Activated B cell treated with CpG ODN at 0.5 μM for 24 hours (primary cell): Measurements from ENCODE around the gene STN1. TPM values are rescaled to one million over a fixed set of nuclear protein-coding genes. Genes with fewer than 3 reads are reported as not detected.
A peak's percentile ranks its signal among the peaks of the same experiment; 100 is the strongest.

Experiments used
- ATAC-seq: fragments of 200-7000 bp; cut with Tn5 transposase; one replicate; pipeline ENCODE4 v1.10.0; 2021; ENCODE audit warnings: low read depth, mild to moderate bottlenecking, moderate library complexity
- CTCF ChIA-PET: fragments of 350-600 bp; sonication (Branson Sonifier 250); formaldehyde crosslinking; loops from one replicate; lab custom pipeline; 2021; ENCODE audit warnings: antibody characterized with exemption; lab: Charles Lee
- POLR2A ChIA-PET: fragments of 350-600 bp; sonication (Branson Sonifier 250); formaldehyde crosslinking; loops from one replicate; lab custom pipeline; 2021; ENCODE audit warnings: antibody characterized with exemption; lab: Charles Lee
- DNase-seq: peaks from one replicate; pipeline ENCODE4 v3.0.0; 2022
- H3K27ac Mint-ChIP-seq: one replicate; pipeline ENCODE4 v1.8.0; 2020; ENCODE audit warnings: mixed read lengths
- H3K27me3 Mint-ChIP-seq: one replicate; pipeline ENCODE4 v1.8.0; 2021; ENCODE audit warnings: mixed read lengths
- H3K36me3 Mint-ChIP-seq: one replicate; pipeline ENCODE4 v1.8.0; 2021; ENCODE audit warnings: low read depth, mixed read lengths
- H3K4me1 Mint-ChIP-seq: one replicate; pipeline ENCODE4 v1.8.0; 2021; ENCODE audit warnings: mixed read lengths
- H3K4me3 Mint-ChIP-seq: one replicate; pipeline ENCODE4 v1.8.0; 2020; ENCODE audit warnings: mild to moderate bottlenecking, mixed read lengths
- H3K9me3 Mint-ChIP-seq: one replicate; pipeline ENCODE4 v1.8.0; 2020; ENCODE audit warnings: mixed read lengths
- CTCF ChIP-seq: fragments of 200-600 bp; IDR thresholded peaks from one replicate; pipeline ENCODE4 v1.8.0; 2022; ENCODE audit warnings: antibody characterized with exemption, mild to moderate bottlenecking
- intact Hi-C: fragments of 100-400 bp; cut with micrococcal nuclease; formaldehyde crosslinking; loops from one replicate; pipeline ENCODE4 v1.15.1; 2024
- total RNA-seq: library from RNA; stranded (reverse); gene quantifications from 2 replicates; pipeline ENCODE4 v1.2.3, GENCODE V29; 2022

Gene STN1
- total RNA-seq, 1 donor from 2014 or later, result 14.0 TPM

DNA sequence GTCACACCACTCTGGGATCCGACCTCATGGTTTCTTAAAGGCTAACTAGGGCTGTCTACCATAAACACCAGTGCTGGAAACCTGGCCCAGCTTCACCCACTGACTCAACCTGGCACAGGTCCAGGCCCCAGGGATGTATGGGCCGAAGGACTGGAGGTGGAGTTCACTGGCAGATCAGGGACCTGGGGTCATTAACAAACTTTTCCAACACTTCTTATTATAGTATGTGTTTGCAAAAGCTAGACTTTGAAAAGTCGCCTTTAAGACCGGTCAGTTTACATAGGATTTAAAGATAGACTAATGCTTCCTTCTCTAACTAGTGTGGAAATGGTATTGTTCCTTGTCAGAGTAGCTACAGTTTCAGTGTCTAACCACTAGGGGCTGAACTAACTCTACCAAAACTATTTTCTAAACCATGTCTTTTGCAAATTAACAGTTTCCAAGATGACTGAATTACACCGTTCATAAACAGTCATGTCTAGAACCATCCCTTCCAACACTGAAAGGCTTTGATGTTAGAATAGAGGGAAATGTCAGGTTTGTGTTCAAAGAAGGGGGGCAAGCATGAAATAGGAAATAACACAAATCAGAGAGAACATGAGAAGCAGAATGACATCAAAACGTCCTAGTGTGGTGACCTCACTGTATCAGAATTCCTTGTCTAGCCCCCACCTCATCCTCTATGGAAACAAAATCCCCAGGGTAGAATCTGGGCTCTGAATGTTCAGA lies 29.7 kb downstream of the STN1 start:
- ATAC-seq (peak; percentile 77), DNase-seq (no peak)
- no peak overlapping the region for H3K27ac Mint-ChIP-seq
- H3K4me3 Mint-ChIP-seq, result no peak overlapping the region
- H3K9me3 Mint-ChIP-seq, result no peaks in the 10 kb centered on the region
- ChIA-PET CTCF (interaction anchor here (0.6 to 2.2 kb wide), 25 partner anchors 13 to 387 kb away, joined by 3 to 21 read pairs (median 4); partner anchors contain the start of genes GSTO1, SFR1 and SLK), POLR2A (interaction anchor here (1.5 kb wide), 1 partner anchor 234 kb away, joined by 6 read pairs; the partner anchor contains the start of gene SFR1)
- peaks cover 2% of the 10 kb centered on the region for H3K4me1 Mint-ChIP-seq
- intact Hi-C loops, result loop anchor here (1.0 to 10.0 kb wide), 7 partner anchors 21 to 1037 kb away; partner anchors contain the start of gene SFR1
- TF ChIP-seq CTCF, result peak; percentile 67
- H3K27me3 Mint-ChIP-seq, result no peaks in the 10 kb centered on the region
- peaks cover 57% of the 10 kb centered on the region for H3K36me3 Mint-ChIP-seq

DNA sequence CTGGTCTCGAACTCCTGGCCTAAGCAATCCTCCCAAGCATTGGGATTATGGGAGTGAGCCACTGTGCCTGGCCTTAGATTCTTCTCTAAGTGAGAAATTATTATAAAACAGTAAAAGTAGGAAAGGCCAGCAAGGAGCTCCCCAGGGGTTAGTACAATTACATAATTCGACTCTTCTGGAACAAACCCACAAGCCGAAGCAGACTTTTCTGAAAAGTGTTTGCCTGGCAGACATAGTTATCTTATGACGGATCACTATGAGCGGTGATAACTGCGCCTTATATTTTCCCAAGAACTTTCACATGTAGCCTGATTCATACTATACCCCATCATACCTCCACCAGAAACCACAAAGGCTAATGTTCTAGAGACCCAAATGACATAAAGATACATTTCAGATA lies 32.4 kb downstream of the STN1 start:
- Mint-ChIP-seq H3K4me3 (no peak overlapping the region), H3K4me1 (peaks cover 2% of the 10 kb centered on the region), H3K36me3 (peaks cover 61% of the 10 kb centered on the region), H3K27me3 (no peaks in the 10 kb centered on the region), H3K9me3 (no peaks in the 10 kb centered on the region), H3K27ac (no peak overlapping the region)
- ATAC-seq (no peak), DNase-seq (no peak)
- POLR2A ChIA-PET, result no interaction called here
- CTCF ChIA-PET, result interaction anchor here (0.6 to 3.1 kb wide), 11 partner anchors 9 to 436 kb away, joined by 3 to 26 read pairs (median 4); partner anchors contain the start of gene GSTO1
- no peak for TF ChIP-seq CTCF
- intact Hi-C loops, result loop anchor here (10.0 kb wide), 1 partner anchor 1039 kb away; no protein-coding TSS in a partner anchor

DNA sequence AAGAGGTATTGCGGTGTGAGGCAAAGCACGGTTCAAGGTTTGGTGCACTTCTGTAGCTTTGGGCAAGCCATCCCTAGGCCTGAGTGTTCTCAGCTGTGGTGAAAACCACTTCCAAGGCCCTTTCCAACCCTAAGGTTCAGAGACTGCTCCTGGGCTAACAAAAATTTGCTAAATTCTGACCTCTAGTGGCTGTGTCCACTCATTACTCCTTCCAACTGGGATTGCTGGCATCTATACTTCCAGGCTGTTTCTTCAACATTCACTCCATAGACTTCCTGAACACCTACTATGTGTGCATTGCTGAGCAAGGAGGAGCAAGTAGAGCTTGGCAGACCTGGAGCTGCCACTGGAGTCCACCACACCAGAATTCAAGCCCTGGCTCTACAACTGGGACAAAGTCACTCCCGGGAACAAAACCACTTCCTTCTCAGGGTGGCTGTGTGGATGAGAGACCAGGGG lies 33.3 kb downstream of the STN1 start:
- Mint-ChIP-seq H3K9me3 (no peaks in the 10 kb centered on the region), H3K36me3 (peaks cover 62% of the 10 kb centered on the region), H3K4me1 (peaks cover 2% of the 10 kb centered on the region), H3K27ac (no peak overlapping the region), H3K4me3 (no peak overlapping the region), H3K27me3 (no peaks in the 10 kb centered on the region)
- no peak for TF ChIP-seq CTCF
- POLR2A ChIA-PET, result no interaction called here
- no peak for DNase-seq
- CTCF ChIA-PET, result interaction anchor here (0.8 to 3.1 kb wide), 9 partner anchors 8 to 256 kb away, joined by 3 to 26 read pairs (median 4); no protein-coding TSS in a partner anchor
- intact Hi-C loops, result loop anchor here (1.0 to 10.0 kb wide), 2 partner anchors 171 to 1040 kb away; no protein-coding TSS in a partner anchor
- ATAC-seq, result peak; percentile 37

GRCh38 chr10:103882285-103883007 lies 35.5 kb downstream of the STN1 start:
- no peak for DNase-seq
- Mint-ChIP-seq H3K9me3 (no peaks in the 10 kb centered on the region), H3K4me3 (no peak overlapping the region), H3K27ac (no peak overlapping the region), H3K27me3 (no peaks in the 10 kb centered on the region), H3K4me1 (no peaks in the 10 kb centered on the region), H3K36me3 (peaks cover 70% of the 10 kb centered on the region)
- ChIA-PET CTCF (interaction anchor here (0.9 kb wide), 1 partner anchor 170 kb away, joined by 3 read pairs; no protein-coding TSS in a partner anchor), POLR2A (no interaction called here)
- ATAC-seq, result no peak
- TF ChIP-seq CTCF, result no peak
- intact Hi-C loops, result loop anchor here (10.0 kb wide), 1 partner anchor 1042 kb away; no protein-coding TSS in a partner anchor
